Measurements from ENCODE around the gene IFTAP.
"Not testable (repeated sequence)": the region's sequence is repeated elsewhere in the genome, so short reads cannot be mapped to it uniquely, and the experiment has no call there.

IFTAP gene, protein sequence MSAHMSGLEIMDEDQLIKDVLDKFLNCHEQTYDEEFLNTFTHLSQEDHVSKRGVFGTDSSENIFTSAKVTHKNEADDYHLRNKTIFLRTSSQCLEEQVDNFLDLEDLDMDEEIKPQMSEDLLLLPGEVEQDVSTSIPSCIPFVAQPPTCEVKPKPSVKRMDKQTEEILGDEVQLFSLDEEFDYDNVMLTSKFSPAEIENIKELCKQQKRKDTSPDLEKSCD

GRCh38 chr11:36594316-36594989 lies at the start of gene IFTAP:
Gene IFTAP, plus strand, starts transcription at chr11:36594502. Its CDS starts 15,602 bp downstream, at chr11:36610104.
- no peak within 1 kb of the TSS for H3K27ac Mint-ChIP-seq
- H3K4me1 Mint-ChIP-seq (ENCODE audit: low read depth) = peaks cover 8% of the 10 kb centered on the region
- no peaks in the 10 kb centered on the region for H3K36me3 Mint-ChIP-seq (ENCODE audit: low read depth)
- no peaks in the 10 kb centered on the region for H3K9me3 Mint-ChIP-seq
- peaks cover 48% of the 10 kb centered on the region for H3K27me3 Mint-ChIP-seq (ENCODE audit: low read depth)
- H3K4me3 Mint-ChIP-seq = peak within 1 kb of the TSS; percentile 86

- Mint-ChIP-seq H3K4me3 (no peak overlapping the region), H3K27me3 (ENCODE audit: low read depth) (peaks cover 53% of the 10 kb centered on the region), H3K4me1 (ENCODE audit: low read depth) (no peaks in the 10 kb centered on the region), H3K27ac (no peak overlapping the region), H3K36me3 (ENCODE audit: low read depth) (no peaks in the 10 kb centered on the region), H3K9me3 (no peaks in the 10 kb centered on the region)
Observed at GRCh38 chr11:36550385-36551115, 43.8 kb upstream of the IFTAP start.

DNA sequence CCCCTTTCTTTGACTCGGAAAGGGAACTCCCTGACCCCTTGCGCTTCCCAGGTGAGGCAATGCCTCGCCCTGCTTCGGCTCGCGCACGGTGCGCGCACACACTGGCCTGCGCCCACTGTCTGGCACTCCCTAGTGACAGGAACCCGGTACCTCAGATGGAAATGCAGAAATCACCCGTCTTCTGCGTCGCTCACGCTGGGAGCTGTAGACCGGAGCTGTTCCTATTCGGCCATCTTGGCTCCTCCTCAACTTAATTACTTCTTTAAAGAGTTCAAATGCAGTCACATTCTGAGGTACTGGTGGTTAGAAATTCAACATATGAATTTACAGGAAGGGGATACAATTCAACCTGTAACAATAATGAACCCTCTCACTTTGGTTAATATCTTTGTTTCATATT lies 36.9 kb upstream of the IFTAP start:
- H3K36me3 Mint-ChIP-seq (ENCODE audit: low read depth); H3K27ac Mint-ChIP-seq; H3K4me3 Mint-ChIP-seq: not testable (repeated sequence)
- H3K27me3 Mint-ChIP-seq (ENCODE audit: low read depth) = peaks cover 22% of the 10 kb centered on the region
- peaks cover 20% of the 10 kb centered on the region for H3K4me1 Mint-ChIP-seq (ENCODE audit: low read depth)
- H3K9me3 Mint-ChIP-seq = peaks cover 16% of the 10 kb centered on the region

DNA sequence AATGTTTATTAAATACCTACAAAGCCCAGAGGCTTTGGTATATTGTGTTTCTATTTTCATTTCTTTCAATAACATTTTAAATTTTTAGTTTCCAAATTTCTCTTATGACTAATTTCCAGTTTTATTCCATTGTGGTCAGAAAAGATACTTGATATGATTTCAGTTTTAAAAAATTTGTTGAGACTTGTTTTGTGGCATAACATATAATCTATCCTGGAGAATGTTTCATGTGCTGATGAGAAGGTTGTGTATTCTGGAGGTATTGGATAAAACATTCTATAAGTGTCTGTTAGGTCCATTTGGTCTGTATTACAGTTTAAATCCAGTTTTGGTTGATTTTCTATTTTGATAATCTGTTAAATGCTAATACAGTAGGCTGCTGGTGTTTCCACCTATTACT lies 36.3 kb upstream of the IFTAP start:
- Mint-ChIP-seq H3K4me1 (ENCODE audit: low read depth) (peaks cover 20% of the 10 kb centered on the region), H3K9me3 (peaks cover 16% of the 10 kb centered on the region), H3K36me3 (ENCODE audit: low read depth) (peaks cover 8% of the 10 kb centered on the region), H3K4me3 (no peak overlapping the region), H3K27me3 (ENCODE audit: low read depth) (peaks cover 26% of the 10 kb centered on the region), H3K27ac (no peak overlapping the region)

- Mint-ChIP-seq H3K27ac (peak overlapping the region; percentile 74), H3K36me3 (ENCODE audit: low read depth) (peaks cover 8% of the 10 kb centered on the region), H3K4me1 (ENCODE audit: low read depth) (peaks cover 20% of the 10 kb centered on the region), H3K4me3 (peak overlapping the region; percentile 66), H3K27me3 (ENCODE audit: low read depth) (peaks cover 31% of the 10 kb centered on the region), H3K9me3 (peaks cover 16% of the 10 kb centered on the region)
Observed at GRCh38 chr11:36558571-36559413, 35.5 kb upstream of the IFTAP start.

DNA sequence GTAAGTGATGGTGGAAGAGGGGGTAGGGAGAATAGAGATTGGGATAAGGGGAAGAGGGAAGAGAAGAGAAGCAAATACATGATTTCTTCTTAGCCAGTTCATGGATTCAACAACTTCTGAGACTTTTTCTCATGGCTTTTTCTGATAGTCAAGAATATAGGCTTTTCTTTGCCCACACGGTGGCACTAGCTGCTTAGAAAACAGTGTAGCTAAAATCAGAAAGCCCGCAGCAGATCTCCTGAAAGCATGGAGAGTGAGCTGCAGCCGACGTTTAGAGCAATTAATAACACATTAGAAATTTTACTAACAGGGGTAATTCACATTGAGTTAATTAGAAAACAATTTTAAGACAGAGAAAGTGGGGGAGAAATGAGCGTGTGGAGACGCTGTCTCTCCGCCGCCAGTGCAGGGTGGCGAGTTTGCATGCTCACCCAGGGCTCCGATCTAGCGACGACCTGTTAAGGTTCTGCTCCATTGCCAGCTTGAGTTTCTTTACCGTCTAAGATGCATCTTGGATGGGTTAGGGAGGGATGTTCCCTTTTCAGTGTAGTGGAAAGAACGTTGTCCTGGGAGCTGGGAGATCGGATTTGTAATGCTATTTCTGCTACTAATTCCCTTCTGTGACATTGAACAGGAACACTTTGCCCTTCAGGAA lies 29.8 kb upstream of the IFTAP start:
- H3K27ac Mint-ChIP-seq = no peak overlapping the region
- H3K27me3 Mint-ChIP-seq (ENCODE audit: low read depth) = peaks cover 69% of the 10 kb centered on the region
- H3K36me3 Mint-ChIP-seq (ENCODE audit: low read depth) = peaks cover 7% of the 10 kb centered on the region

DNA sequence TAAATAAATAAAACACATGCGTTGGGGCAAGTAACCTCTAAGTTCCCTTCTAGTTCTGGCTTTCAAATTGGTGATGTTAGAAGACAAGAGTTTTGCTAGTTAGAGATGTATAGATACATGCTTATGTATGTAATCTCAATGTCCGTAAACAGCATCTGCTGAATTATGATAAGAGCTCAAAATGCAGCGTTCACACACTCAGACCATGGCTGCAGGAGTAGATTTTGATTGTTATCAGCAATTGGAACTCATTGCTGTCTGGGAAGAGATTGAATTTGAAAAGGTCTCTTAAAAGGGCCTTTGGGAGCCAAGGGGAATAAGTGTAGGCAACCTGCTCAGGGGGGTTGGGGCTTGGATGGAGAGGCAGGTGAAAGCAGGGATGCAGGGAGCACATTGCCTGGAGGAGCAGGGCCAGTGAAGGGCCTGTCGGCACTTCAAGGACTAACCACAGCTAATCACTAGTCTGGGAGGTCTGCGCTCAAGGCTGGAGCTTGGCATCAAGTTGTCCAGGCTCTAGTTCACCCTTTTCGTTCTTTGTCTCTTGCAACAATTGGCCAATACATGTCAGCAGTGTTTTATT lies 29.2 kb upstream of the IFTAP start:
- H3K9me3 Mint-ChIP-seq = peaks cover under 1% of the 10 kb centered on the region
- H3K36me3 Mint-ChIP-seq (ENCODE audit: low read depth) = peaks cover 2% of the 10 kb centered on the region
- no peak overlapping the region for H3K27ac Mint-ChIP-seq
- H3K4me1 Mint-ChIP-seq (ENCODE audit: low read depth) = peaks cover 5% of the 10 kb centered on the region
- no peak overlapping the region for H3K4me3 Mint-ChIP-seq
- peaks cover 63% of the 10 kb centered on the region for H3K27me3 Mint-ChIP-seq (ENCODE audit: low read depth)

More for the DNA sequence above, 29.8 kb upstream of the IFTAP start:
- Mint-ChIP-seq H3K4me3 (peak overlapping the region; percentile 64), H3K9me3 (peaks cover 7% of the 10 kb centered on the region), H3K4me1 (ENCODE audit: low read depth) (peaks cover 9% of the 10 kb centered on the region)

GRCh38 chr11:36566407-36567053 lies 27.8 kb upstream of the IFTAP start:
- H3K4me1 Mint-ChIP-seq (ENCODE audit: low read depth) = peaks cover 5% of the 10 kb centered on the region
- H3K9me3 Mint-ChIP-seq = no peaks in the 10 kb centered on the region
- H3K27me3 Mint-ChIP-seq (ENCODE audit: low read depth) = peaks cover 67% of the 10 kb centered on the region
- H3K36me3 Mint-ChIP-seq (ENCODE audit: low read depth) = no peaks in the 10 kb centered on the region
- H3K4me3 Mint-ChIP-seq = no peak overlapping the region
- H3K27ac Mint-ChIP-seq = no peak overlapping the region

GRCh38 chr11:36567694-36568093 lies 26.6 kb upstream of the IFTAP start, which contains the start of gene RAG1:
Gene RAG1, plus strand, starts transcription at chr11:36568007. Its CDS starts 5,298 bp downstream, at chr11:36573305.
- Mint-ChIP-seq H3K4me1 (ENCODE audit: low read depth) (peaks cover 5% of the 10 kb centered on the region), H3K27ac (no peak within 1 kb of the TSS), H3K27me3 (ENCODE audit: low read depth) (peaks cover 67% of the 10 kb centered on the region), H3K36me3 (ENCODE audit: low read depth) (no peaks in the 10 kb centered on the region), H3K4me3 (no peak within 1 kb of the TSS), H3K9me3 (no peaks in the 10 kb centered on the region)

DNA sequence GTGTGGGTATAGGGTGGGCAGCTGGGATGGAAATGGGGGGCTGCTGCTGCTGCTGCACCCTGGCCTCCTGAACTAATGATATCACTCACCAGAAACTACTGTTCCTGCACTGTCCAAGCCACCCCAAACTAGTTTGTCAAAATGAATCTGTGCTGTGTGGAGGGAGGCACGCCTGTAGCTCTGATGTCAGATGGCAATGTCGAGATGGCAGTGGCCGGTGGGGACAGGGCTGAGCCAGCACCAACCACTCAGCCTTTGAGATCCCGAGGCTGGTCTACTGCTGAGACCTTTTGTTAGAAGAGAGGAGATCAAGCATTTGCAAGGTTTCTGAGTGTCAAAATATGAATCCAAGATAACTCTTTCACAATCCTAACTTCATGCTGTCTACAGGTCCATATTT lies 25.2 kb upstream of the IFTAP start:
- H3K4me3 Mint-ChIP-seq = no peak overlapping the region
- no peaks in the 10 kb centered on the region for H3K9me3 Mint-ChIP-seq
- peaks cover 60% of the 10 kb centered on the region for H3K27me3 Mint-ChIP-seq (ENCODE audit: low read depth)
- no peaks in the 10 kb centered on the region for H3K36me3 Mint-ChIP-seq (ENCODE audit: low read depth)
- no peak overlapping the region for H3K27ac Mint-ChIP-seq
- peaks cover 4% of the 10 kb centered on the region for H3K4me1 Mint-ChIP-seq (ENCODE audit: low read depth)

GRCh38 chr11:36574486-36574885 lies 19.8 kb upstream of the IFTAP start:
- no peaks in the 10 kb centered on the region for H3K36me3 Mint-ChIP-seq (ENCODE audit: low read depth)
- no peaks in the 10 kb centered on the region for H3K4me1 Mint-ChIP-seq (ENCODE audit: low read depth)
- H3K4me3 Mint-ChIP-seq = no peak overlapping the region
- H3K27ac Mint-ChIP-seq = no peak overlapping the region
- H3K27me3 Mint-ChIP-seq (ENCODE audit: low read depth) = peaks cover 28% of the 10 kb centered on the region
- no peaks in the 10 kb centered on the region for H3K9me3 Mint-ChIP-seq

DNA sequence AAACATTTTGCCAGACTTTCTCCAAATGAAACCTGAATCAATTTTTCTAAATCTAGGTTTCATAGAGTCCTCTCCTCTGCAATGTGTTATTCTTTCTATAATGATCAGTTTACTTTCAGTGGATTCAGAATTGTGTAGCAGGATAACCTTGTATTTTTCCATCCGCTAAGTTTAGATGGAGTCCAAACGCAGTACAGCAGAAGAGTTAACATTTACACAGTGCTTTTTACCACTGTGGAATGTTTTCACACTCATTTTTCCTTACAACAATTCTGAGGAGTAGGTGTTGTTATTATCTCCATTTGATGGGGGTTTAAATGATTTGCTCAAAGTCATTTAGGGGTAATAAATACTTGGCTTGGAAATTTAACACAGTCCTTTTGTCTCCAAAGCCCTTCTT lies 16.9 kb upstream of the IFTAP start:
- Mint-ChIP-seq H3K36me3 (ENCODE audit: low read depth) (no peaks in the 10 kb centered on the region), H3K27ac (no peak overlapping the region), H3K4me3 (no peak overlapping the region), H3K4me1 (ENCODE audit: low read depth) (no peaks in the 10 kb centered on the region), H3K27me3 (ENCODE audit: low read depth) (peaks cover 8% of the 10 kb centered on the region), H3K9me3 (no peaks in the 10 kb centered on the region)

- Mint-ChIP-seq H3K27me3 (ENCODE audit: low read depth) (peaks cover 4% of the 10 kb centered on the region), H3K36me3 (ENCODE audit: low read depth) (no peaks in the 10 kb centered on the region), H3K9me3 (no peaks in the 10 kb centered on the region)
Observed at GRCh38 chr11:36577859-36578258, 16.4 kb upstream of the IFTAP start.

More at GRCh38 chr11:36577859-36578258, 16.4 kb upstream of the IFTAP start:
- no peak overlapping the region for H3K27ac Mint-ChIP-seq
- H3K4me3 Mint-ChIP-seq = no peak overlapping the region
- no peaks in the 10 kb centered on the region for H3K4me1 Mint-ChIP-seq (ENCODE audit: low read depth)
